Tibial nerve (tissue), 4 donors: ENCODE data around the gene POGLUT2. TPM values are rescaled to one million over a fixed set of nuclear protein-coding genes. Genes with fewer than 3 reads are reported as not detected.

ENCODE experiments used
- DNase-seq, 2 donors: peaks; one replicate each; pipeline ENCODE4 v3.0.0-alpha.2; 2019; ENCODE audit warnings: low spot score in 2 of 2
- H3K27ac ChIP-seq, 4 donors: fragments of 200-600 bp; sonication (generic) in 3 of 4; one replicate each; pipeline ENCODE4 v1.5.1; 2017 to 2019; ENCODE audit warnings: mild to moderate bottlenecking in 1 of 4
- H3K27me3 ChIP-seq, 2 donors: fragments of 200-600 bp; sonication (generic) in 1 of 2; one replicate each; pipeline versions ENCODE4 v1.5.1 to v1.6.0; 2017 to 2019
- H3K36me3 ChIP-seq, 3 donors: fragments of 200-600 bp; sonication (generic); one replicate each; pipeline ENCODE4 v1.5.1; 2018 to 2019
- H3K4me1 ChIP-seq, 4 donors: fragments of 200-600 bp; sonication (generic) in 3 of 4; one replicate each; pipeline ENCODE4 v1.5.1; 2017 to 2019
- H3K4me3 ChIP-seq, 4 donors: fragments of 200-600 bp; sonication (generic) in 3 of 4; one replicate each; pipeline ENCODE4 v1.5.1; 2017 to 2019; ENCODE audit warnings: mild to moderate bottlenecking in 1 of 4, moderate library complexity in 1 of 4
- H3K9me3 ChIP-seq, 4 donors: fragments of 200-600 bp; sonication (generic) in 3 of 4; one replicate each; pipeline ENCODE4 v1.5.1; 2017 to 2019
- CTCF ChIP-seq, 5 experiments: fragments of 200-600 bp in 3 of 5; fragments of 450-650 bp in 2 of 5; sonication (generic) in 3 of 5; IDR thresholded peaks; one replicate each; pipeline ENCODE4 v1.5.1; 2016 to 2019; ENCODE audit warnings: antibody characterized with exemption in 5 of 5, mild to moderate bottlenecking in 3 of 5, moderate library complexity in 2 of 5
- EP300 ChIP-seq, 2 donors: sonication (generic); formaldehyde crosslinking; IDR thresholded peaks; one replicate each; pipeline ENCODE4 v1.6.1; 2017; ENCODE audit warnings: antibody characterized with exemption in 2 of 2, mild to moderate bottlenecking in 1 of 2
- POLR2A ChIP-seq, 2 donors: fragments of 450-650 bp; IDR thresholded peaks; one replicate each; pipeline ENCODE4 v1.6.1; 2017; ENCODE audit warnings: antibody characterized with exemption in 2 of 2, mild to moderate bottlenecking in 2 of 2, moderate library complexity in 2 of 2
- WGBS, 2 donors: methylation state at CpG; one replicate each; pipeline ENCODE4 v1.1.5; 2018; 5-methylcytosine and 5-hydroxymethylcytosine counted together
- total RNA-seq, 4 donors: library from RNA; depleted of rRNA; stranded (reverse); fragments of >200 nt; gene quantifications; one replicate each; pipeline ENCODE4 v1.1.0, GENCODE V29; 2016

The POGLUT2 gene
- total RNA-seq, 4 donors from 2014 or later, result 4.5 to 6.6 (median 6.0) TPM

DNA sequence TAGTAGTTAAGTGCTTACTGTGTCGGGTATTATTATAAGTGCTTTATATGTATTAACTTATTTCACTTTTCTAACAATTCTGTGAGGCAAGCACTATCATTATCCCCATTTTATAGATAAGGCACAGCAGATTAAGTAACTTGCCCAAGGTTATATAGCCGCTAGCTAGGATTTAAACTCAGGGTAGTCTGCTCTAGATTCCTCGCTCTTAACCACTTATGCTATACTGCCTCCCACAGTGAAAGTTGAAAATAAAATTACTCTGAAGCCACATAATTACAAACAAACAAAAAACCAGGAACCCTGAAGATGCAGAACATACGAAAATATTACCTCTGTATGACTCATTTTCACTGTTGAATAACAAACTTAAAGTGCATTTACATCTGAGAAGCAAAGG lies 29.1 kb downstream of the POGLUT2 start:
- no peak for DNase-seq

GRCh38 chr13:102768909-102769308 lies 29.9 kb downstream of the POGLUT2 start:
- Histone ChIP-seq H3K4me3 (no peak overlapping the region), H3K27me3 (no peaks in the 10 kb centered on the region), H3K4me1 (peaks cover 0 to 10% (median 4%) of the 10 kb centered on the region in 4 donors), H3K36me3 (peaks cover 0 to 24% (median 0%) of the 10 kb centered on the region in 3 donors), H3K9me3 (no peaks in the 10 kb centered on the region), H3K27ac (no peak overlapping the region)
- DNase-seq, result no peak
- WGBS, 2 donors, result 50 to 55% methylated on average over 2 of the region's 2 CpGs
- TF ChIP-seq POLR2A (IDR thresholded peaks at IDR 0.05) (no peak), CTCF (IDR thresholded peaks at IDR 0.05) (no peak), EP300 (IDR thresholded peaks at IDR 0.05) (no peak)

More for the DNA sequence above, 29.1 kb downstream of the POGLUT2 start:
- 75 to 77% methylated on average over 4 of the region's 4 CpGs for WGBS, 2 donors
- Histone ChIP-seq H3K27ac (no peak overlapping the region), H3K4me3 (no peak overlapping the region), H3K36me3 (peaks cover 0 to 24% (median 0%) of the 10 kb centered on the region in 3 donors), H3K9me3 (no peaks in the 10 kb centered on the region), H3K4me1 (peaks cover 0 to 15% (median 7%) of the 10 kb centered on the region in 4 donors), H3K27me3 (no peaks in the 10 kb centered on the region)
- TF ChIP-seq EP300 (IDR thresholded peaks at IDR 0.05) (no peak), POLR2A (IDR thresholded peaks at IDR 0.05) (no peak), CTCF (IDR thresholded peaks at IDR 0.05) (no peak)

DNA sequence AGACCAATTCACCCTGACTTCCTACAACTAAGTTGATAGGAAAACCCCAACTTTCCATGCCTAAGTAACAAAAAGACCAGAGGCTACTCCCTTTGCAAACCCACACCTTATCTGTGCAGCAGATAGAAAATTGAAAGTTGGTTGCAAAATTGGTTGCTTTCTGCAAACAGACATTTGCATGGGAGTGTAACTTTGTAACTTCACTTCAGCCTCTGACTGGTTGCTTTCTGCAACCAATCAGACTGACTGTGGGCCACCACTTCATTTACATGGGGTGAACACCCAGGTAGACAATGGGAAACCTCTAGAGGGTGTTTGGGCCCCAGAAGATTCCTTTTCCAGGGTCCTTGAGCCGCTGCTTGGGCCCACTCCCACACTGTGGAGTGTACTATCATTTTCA lies 35.0 kb downstream of the POGLUT2 start:
- Histone ChIP-seq H3K27me3 (no peaks in the 10 kb centered on the region), H3K9me3 (no peaks in the 10 kb centered on the region), H3K4me1 (no peaks in the 10 kb centered on the region), H3K36me3 (peaks cover 0 to 24% (median 0%) of the 10 kb centered on the region in 3 donors), H3K27ac (no peak overlapping the region), H3K4me3 (no peak overlapping the region)
- TF ChIP-seq CTCF (IDR thresholded peaks at IDR 0.05) (no peak), EP300 (IDR thresholded peaks at IDR 0.05) (no peak), POLR2A (IDR thresholded peaks at IDR 0.05) (no peak)
- DNase-seq, result no peak
- WGBS, 2 donors, result 89 to 96% methylated on average over 1 of the region's 1 CpG

DNA sequence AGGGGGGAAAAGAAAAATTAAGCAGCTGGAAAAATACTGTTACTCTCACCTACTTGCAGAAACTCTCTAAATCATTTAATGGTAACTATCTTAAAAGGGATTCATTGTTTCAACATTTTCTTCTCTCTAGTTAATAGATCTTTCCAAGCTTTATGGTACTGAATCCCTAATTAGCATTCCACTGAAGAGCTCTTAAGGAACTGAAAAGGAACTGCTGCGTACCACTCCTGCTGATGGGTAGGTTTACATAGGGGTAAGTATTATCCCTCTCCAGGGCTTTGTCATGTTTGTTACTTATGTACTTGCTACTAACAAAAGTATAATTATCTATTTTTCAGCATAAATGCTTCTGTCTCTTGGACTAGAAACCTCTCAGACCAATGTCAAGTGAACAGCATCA lies 37.7 kb downstream of the POGLUT2 start:
- 58 to 69% methylated on average over 1 of the region's 1 CpG for WGBS, 2 donors
- TF ChIP-seq CTCF (IDR thresholded peaks at IDR 0.05), result no peak
- TF ChIP-seq POLR2A (IDR thresholded peaks at IDR 0.05), result no peak
- no peak for TF ChIP-seq EP300 (IDR thresholded peaks at IDR 0.05)

DNA sequence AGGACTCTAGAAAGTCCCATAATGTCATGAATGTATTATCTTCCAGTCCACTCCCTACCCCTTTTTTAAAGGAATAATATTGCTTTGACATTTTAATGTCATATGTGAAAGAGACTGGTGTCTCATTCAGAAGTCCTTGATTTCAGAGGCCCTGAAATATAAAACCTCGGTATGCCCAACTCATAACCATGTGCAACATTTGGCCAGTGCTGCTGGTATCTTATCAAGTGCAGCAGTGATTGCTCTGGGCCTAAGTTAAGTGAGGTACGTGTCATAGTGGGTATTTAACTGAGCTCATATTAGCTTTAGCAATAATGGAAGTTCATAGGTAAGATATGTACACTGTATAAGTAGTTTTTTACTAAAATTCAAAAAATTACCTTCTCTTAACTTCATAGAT lies 39.9 kb downstream of the POGLUT2 start:
- no peak for DNase-seq
- H3K27ac ChIP-seq, result no peak overlapping the region

More for the DNA sequence above, 37.7 kb downstream of the POGLUT2 start:
- Histone ChIP-seq H3K4me3 (no peak overlapping the region), H3K4me1 (no peaks in the 10 kb centered on the region), H3K27me3 (no peaks in the 10 kb centered on the region), H3K27ac (no peak overlapping the region), H3K9me3 (no peaks in the 10 kb centered on the region), H3K36me3 (peaks cover 0 to 6% (median 0%) of the 10 kb centered on the region in 3 donors)
- DNase-seq, result no peak

More for the DNA sequence above, 39.9 kb downstream of the POGLUT2 start:
- Histone ChIP-seq H3K9me3 (no peaks in the 10 kb centered on the region), H3K4me3 (no peak overlapping the region), H3K27me3 (no peaks in the 10 kb centered on the region), H3K36me3 (no peaks in the 10 kb centered on the region), H3K4me1 (no peaks in the 10 kb centered on the region)
- 82 to 87% methylated on average over 2 of the region's 2 CpGs for WGBS, 2 donors
- TF ChIP-seq POLR2A (IDR thresholded peaks at IDR 0.05) (no peak), EP300 (IDR thresholded peaks at IDR 0.05) (no peak), CTCF (IDR thresholded peaks at IDR 0.05) (no peak)
